K562 (cell line): ENCODE data around the gene ZMYM2. TPM values are rescaled to one million over a fixed set of nuclear protein-coding genes. Genes with fewer than 3 reads are reported as not detected.

Experiments used
- CUX1 ChIP-seq: fragments of 200-800 bp; sonication (Bioruptor generic); IDR thresholded peaks from 2 replicates; pipeline ENCODE4 v1.6.1; 2016; ENCODE audit warnings: missing genetic modification characterization, missing compliant biosample characterization
- EZH2 ChIP-seq: IDR thresholded peaks from 2 replicates; pipeline ENCODE4 v1.6.1; 2012; ENCODE audit warnings: low read depth, mild to moderate bottlenecking, inconsistent platforms, low read length, borderline replicate concordance
- GTF2A2 ChIP-seq: IDR thresholded peaks from 2 replicates; pipeline ENCODE4 v1.6.1; 2016; ENCODE audit warnings: mild to moderate bottlenecking, missing genetic modification characterization, missing compliant biosample characterization
- GTF2B ChIP-seq: IDR thresholded peaks from 2 replicates; pipeline ENCODE4 v1.6.1; 2011; ENCODE audit not compliant: insufficient read length; ENCODE audit errors: extremely low read depth
- HMBOX1 ChIP-seq: sonication (generic); IDR thresholded peaks from 2 replicates; pipeline ENCODE4 v1.6.1; 2016
- NFE2L1 ChIP-seq: fragments of 450-650 bp; IDR thresholded peaks from 2 replicates; pipeline ENCODE4 v1.6.1; 2016; ENCODE audit warnings: missing genetic modification characterization, low read depth, mild to moderate bottlenecking, missing compliant biosample characterization, moderate library complexity, borderline replicate concordance
- PYGO2 ChIP-seq: fragments of 450-650 bp; IDR thresholded peaks from 2 replicates; pipeline ENCODE4 v1.6.1; 2016; ENCODE audit warnings: mild to moderate bottlenecking, missing genetic modification characterization, moderate library complexity, missing compliant biosample characterization
- SMAD3 ChIP-seq: fragments of 450-650 bp; formaldehyde crosslinking; conservative IDR thresholded peaks from 2 replicates; pipeline ENCODE4 v1.4.0; 2020; ENCODE audit warnings: mild to moderate bottlenecking
- SMAD4 ChIP-seq: fragments of 250-450 bp; sonication (Bioruptor Pico); conservative IDR thresholded peaks from 2 replicates; pipeline ENCODE4 v1.8.0; 2021; ENCODE audit warnings: inconsistent platforms, mild to moderate bottlenecking, moderate library complexity
- SREBF2 ChIP-seq: sonication (generic); formaldehyde crosslinking; IDR thresholded peaks from 2 replicates; pipeline ENCODE4 v1.4.0; 2020; ENCODE audit warnings: mild to moderate bottlenecking, missing genetic modification reagents
- TCF3 ChIP-seq: sonication (generic); formaldehyde crosslinking; IDR thresholded peaks from 2 replicates; pipeline ENCODE4 v1.4.0; 2020; ENCODE audit warnings: mild to moderate bottlenecking, missing genetic modification reagents
- U2AF2 ChIP-seq: fragments of 200-400 bp; formaldehyde crosslinking; optimal IDR thresholded peaks from 2 replicates; pipeline ENCODE3; 2017; ENCODE audit warnings: low read depth, mild to moderate bottlenecking, low read length
- ZBTB43 ChIP-seq: sonication (generic); formaldehyde crosslinking; IDR thresholded peaks from 2 replicates; pipeline ENCODE4 v1.8.0; 2023; ENCODE audit warnings: mild to moderate bottlenecking, missing genetic modification reagents
- ZBTB5 ChIP-seq: fragments of 450-650 bp; IDR thresholded peaks from 2 replicates; pipeline ENCODE4 v1.6.1; 2017; ENCODE audit warnings: antibody characterized with exemption
- ZNF224 ChIP-seq: sonication (generic); formaldehyde crosslinking; IDR thresholded peaks from 2 replicates; pipeline ENCODE4 v1.8.0; 2022; ENCODE audit warnings: mild to moderate bottlenecking, missing genetic modification reagents
- ZNF239 ChIP-seq: fragments of 250-450 bp; sonication (Bioruptor Pico); IDR thresholded peaks from 2 replicates; pipeline ENCODE4 v1.4.0; 2020; ENCODE audit warnings: mild to moderate bottlenecking
- ZNF282 ChIP-seq: sonication (generic); formaldehyde crosslinking; IDR thresholded peaks from 2 replicates; pipeline ENCODE4 v1.8.1; 2023; ENCODE audit warnings: missing genetic modification reagents
- ZNF830 ChIP-seq: fragments of 250-450 bp; sonication (Bioruptor Pico); IDR thresholded peaks from 2 replicates; pipeline ENCODE4 v1.5.0; 2021; ENCODE audit warnings: mild to moderate bottlenecking
- polyA plus RNA-seq, 8 experiments: library from polyadenylated mRNA; depleted of rRNA in 4 of 8; stranded (reverse) in 5 of 8; unstranded in 3 of 8; fragments of >200 nt; fragmentation: Nextera tagmentation in 2 of 8; fragmentation: Illumina TruSeq in 1 of 8; extraction: Ambion mirVana in 2 of 8; extraction: Trizol in 1 of 8; gene quantifications; 2 replicates each; pipeline versions ENCODE4 v1.2.1 to v1.2.3, GENCODE V29; 2011 to 2014; ENCODE audit warnings: inconsistent platforms in 1 of 8, missing spikeins in 1 of 8
- total RNA-seq, 7 experiments: library from RNA; depleted of rRNA in 6 of 7; stranded (reverse); fragments of >200 nt in 6 of 7; fragmentation: Illumina TruSeq in 2 of 7; extraction: Trizol in 2 of 7; gene quantifications; 2 replicates each; pipeline versions ENCODE4 v1.2.1 to v1.2.3, GENCODE V29; 2011 to 2021; ENCODE audit warnings: low replicate concordance in 1 of 7

Gene ZMYM2
- total and polyA plus RNA-seq, 9 of the 15 experiments (the other 6 are each of a cell fraction or from before 2014, with no cell fraction given) = 5.0 to 48.8 (median 26.8) TPM

GRCh38 chr13:20119960-20120359 is 161.4 kb downstream of the ZMYM2 start (continued):
- TF ChIP-seq CUX1 (CRISPR knock-in tag) (peak; percentile 68; the same call in 1 of the 2 replicates), ZBTB43 (no peak), U2AF2 (no peak), EZH2 (no peak), NFE2L1 (peak; percentile 37; the same call in 1 of the 2 replicates), TCF3 (CRISPR knock-in tag) (no peak), SREBF2 (CRISPR knock-in tag) (no peak), ZNF224 (CRISPR knock-in tag) (no peak), ZNF282 (CRISPR knock-in tag) (no peak), HMBOX1 (no peak), PYGO2 (0 out of 2 replicates have a peak, but pooled peaks have one; percentile 52), GTF2B (no peak), ZNF830 (CRISPR knock-in tag) (no peak), ZNF239 (CRISPR knock-in tag) (no peak), ZBTB5 (no peak), SMAD3 (CRISPR knock-in tag) (no peak), GTF2A2 (peak; percentile 71; the same call in 1 of the 2 replicates), SMAD4 (CRISPR knock-in tag) (peak; percentile 90)
